Measurements from ENCODE around the gene FAF1. TPM values are rescaled to one million over a fixed set of nuclear protein-coding genes. Genes with fewer than 3 reads are reported as not detected.

The FAF1 gene
- total RNA-seq, 1 donor from 2014 or later, result 46.4 TPM

- Histone ChIP-seq H3K27me3 (no peaks in the 10 kb centered on the region), H3K27ac (no peak overlapping the region), H3K9me3 (no peaks in the 10 kb centered on the region), H3K4me1 (no peaks in the 10 kb centered on the region), H3K4me3 (no peak overlapping the region), H3K36me3 (peaks cover 23% of the 10 kb centered on the region)
- TF ChIP-seq, protein P1, sequence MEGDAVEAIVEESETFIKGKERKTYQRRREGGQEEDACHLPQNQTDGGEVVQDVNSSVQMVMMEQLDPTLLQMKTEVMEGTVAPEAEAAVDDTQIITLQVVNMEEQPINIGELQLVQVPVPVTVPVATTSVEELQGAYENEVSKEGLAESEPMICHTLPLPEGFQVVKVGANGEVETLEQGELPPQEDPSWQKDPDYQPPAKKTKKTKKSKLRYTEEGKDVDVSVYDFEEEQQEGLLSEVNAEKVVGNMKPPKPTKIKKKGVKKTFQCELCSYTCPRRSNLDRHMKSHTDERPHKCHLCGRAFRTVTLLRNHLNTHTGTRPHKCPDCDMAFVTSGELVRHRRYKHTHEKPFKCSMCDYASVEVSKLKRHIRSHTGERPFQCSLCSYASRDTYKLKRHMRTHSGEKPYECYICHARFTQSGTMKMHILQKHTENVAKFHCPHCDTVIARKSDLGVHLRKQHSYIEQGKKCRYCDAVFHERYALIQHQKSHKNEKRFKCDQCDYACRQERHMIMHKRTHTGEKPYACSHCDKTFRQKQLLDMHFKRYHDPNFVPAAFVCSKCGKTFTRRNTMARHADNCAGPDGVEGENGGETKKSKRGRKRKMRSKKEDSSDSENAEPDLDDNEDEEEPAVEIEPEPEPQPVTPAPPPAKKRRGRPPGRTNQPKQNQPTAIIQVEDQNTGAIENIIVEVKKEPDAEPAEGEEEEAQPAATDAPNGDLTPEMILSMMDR (IDR thresholded peaks at IDR 0.05), result no peak
- ATAC-seq (no peak), DNase-seq (no peak)
- intact Hi-C loops (cut with DNase I), result no loop called here
Measured at GRCh38 chr1:50492142-50492541, 467.9 kb downstream of the FAF1 start.

GRCh38 chr1:50491142-50491541, 468.9 kb downstream of the FAF1 start:
- no peaks in the 10 kb centered on the region for H3K9me3 ChIP-seq
- H3K36me3 ChIP-seq, result peaks cover 23% of the 10 kb centered on the region
- ATAC-seq, result no peak
- TF ChIP-seq, protein P1 (IDR thresholded peaks at IDR 0.05), result no peak
- intact Hi-C loops (cut with DNase I), result no loop called here
- DNase-seq, result no peak
- no peak overlapping the region for H3K4me3 ChIP-seq
- H3K27ac ChIP-seq, result no peak overlapping the region
- H3K27me3 ChIP-seq, result no peaks in the 10 kb centered on the region
- H3K4me1 ChIP-seq, result no peaks in the 10 kb centered on the region

DNA sequence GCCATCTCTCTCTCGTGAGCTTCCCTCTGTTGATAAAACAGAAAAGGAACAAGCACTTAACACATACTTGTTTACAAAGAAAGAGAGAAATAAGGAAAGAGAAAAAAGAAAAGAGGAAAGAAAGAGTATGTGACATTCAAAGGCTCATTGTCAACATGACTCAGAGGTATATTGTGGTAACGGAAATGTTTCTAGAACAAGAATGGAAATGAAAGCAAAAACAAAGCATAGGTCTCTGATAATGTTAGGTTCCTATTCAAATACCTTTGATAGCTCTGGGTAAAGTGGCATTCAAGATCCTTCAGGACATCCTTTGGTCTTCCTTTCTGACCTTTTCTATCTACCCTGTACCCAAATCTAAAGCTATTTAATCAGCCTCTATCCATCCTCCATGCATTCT, 469.4 kb downstream of the FAF1 start:
- TF ChIP-seq, protein P1 (IDR thresholded peaks at IDR 0.05), result no peak
- no peaks in the 10 kb centered on the region for H3K27me3 ChIP-seq
- H3K36me3 ChIP-seq, result peaks cover 23% of the 10 kb centered on the region
- intact Hi-C loops (cut with DNase I), result no loop called here
- no peak for DNase-seq
- ATAC-seq, result no peak
- H3K4me1 ChIP-seq, result no peaks in the 10 kb centered on the region
- H3K27ac ChIP-seq, result no peak overlapping the region
- H3K4me3 ChIP-seq, result no peak overlapping the region
- no peaks in the 10 kb centered on the region for H3K9me3 ChIP-seq

DNA sequence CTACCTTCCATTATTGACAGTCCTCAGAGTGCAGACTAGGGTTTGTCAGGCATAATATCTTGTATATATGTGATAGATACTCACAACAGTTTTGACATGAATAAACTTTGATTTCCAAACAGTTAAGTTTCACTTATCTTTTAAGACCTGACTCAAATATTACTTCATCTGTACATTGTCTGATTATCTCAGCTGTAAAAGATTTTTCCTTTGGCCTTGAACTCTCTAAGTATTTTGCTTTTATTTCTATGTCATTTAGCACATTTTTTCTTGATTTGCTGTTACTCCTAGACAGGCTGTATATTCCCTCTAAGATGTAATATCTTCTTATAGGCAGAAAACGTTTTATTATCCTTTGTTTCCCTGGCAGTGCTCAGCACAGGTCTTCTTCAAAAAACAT, 471.2 kb downstream of the FAF1 start:
- TF ChIP-seq, protein P1 (IDR thresholded peaks at IDR 0.05), result no peak
- Histone ChIP-seq H3K27me3 (no peaks in the 10 kb centered on the region), H3K9me3 (no peaks in the 10 kb centered on the region), H3K36me3 (peaks cover 23% of the 10 kb centered on the region), H3K4me1 (no peaks in the 10 kb centered on the region), H3K27ac (no peak overlapping the region), H3K4me3 (no peak overlapping the region)
- no peak for DNase-seq
- ATAC-seq, result no peak
- intact Hi-C loops (cut with DNase I), result no loop called here

- no peak for DNase-seq
- H3K27me3 ChIP-seq, result no peaks in the 10 kb centered on the region
- peaks cover 23% of the 10 kb centered on the region for H3K36me3 ChIP-seq
- H3K9me3 ChIP-seq, result no peaks in the 10 kb centered on the region
- intact Hi-C loops (cut with DNase I), result no loop called here
- H3K4me1 ChIP-seq, result no peaks in the 10 kb centered on the region
- no peak for ATAC-seq
- no peak overlapping the region for H3K4me3 ChIP-seq
- no peak overlapping the region for H3K27ac ChIP-seq
- TF ChIP-seq, protein P1 (IDR thresholded peaks at IDR 0.05), result no peak
Measured at GRCh38 chr1:50488356-50488755, 471.7 kb downstream of the FAF1 start.

DNA sequence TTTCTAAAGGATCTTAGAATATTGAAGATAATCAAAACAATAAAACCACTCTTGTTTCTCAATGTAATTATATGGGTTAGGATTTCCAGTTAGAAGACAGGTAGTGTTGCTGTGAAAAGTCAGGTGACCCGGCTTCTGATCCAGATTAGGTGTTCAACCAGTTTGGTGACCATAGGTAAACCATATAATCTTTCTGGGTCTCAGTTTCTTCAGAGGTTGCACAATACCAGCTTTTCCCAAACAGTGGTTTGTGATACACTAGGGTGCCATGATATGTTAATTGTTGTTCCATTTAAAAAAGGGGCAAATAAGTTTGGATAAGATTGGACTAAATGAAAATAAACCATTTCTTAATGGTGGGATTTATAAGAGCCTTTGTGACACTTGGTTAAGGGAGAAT, 472.3 kb downstream of the FAF1 start:
- TF ChIP-seq, protein P1 (IDR thresholded peaks at IDR 0.05), result no peak
- H3K27me3 ChIP-seq, result no peaks in the 10 kb centered on the region

More for the DNA sequence above, 472.3 kb downstream of the FAF1 start:
- peaks cover 23% of the 10 kb centered on the region for H3K36me3 ChIP-seq
- no peaks in the 10 kb centered on the region for H3K9me3 ChIP-seq
- no peak overlapping the region for H3K27ac ChIP-seq
- H3K4me1 ChIP-seq, result no peaks in the 10 kb centered on the region
- no peak for DNase-seq
- no peak overlapping the region for H3K4me3 ChIP-seq
- no peak for ATAC-seq
- intact Hi-C loops (cut with DNase I), result no loop called here
